Kidney (tissue), 14 donors: ENCODE results near the gene PADI3. TPM values are rescaled to one million over a fixed set of nuclear protein-coding genes. Genes with fewer than 3 reads are reported as not detected.

Experiments
- DNase-seq, 5 donors: peaks; one replicate each; pipeline ENCODE4 v3.0.0-alpha.2; 2013 to 2020
- FAIRE-seq: peaks from 2 replicates; lab custom pipeline; 2012; peaks lifted over from hg19 to GRCh38; lab: Jason Lieb, UNC
- H3K27ac ChIP-seq, 2 donors: one replicate each; pipeline ENCODE4 v1.7.0; 2013; ENCODE audit warnings: low read depth in 2 of 2, low read length in 2 of 2, inconsistent platforms in 1 of 2
- H3K27me3 ChIP-seq: one replicate; pipeline ENCODE4 v1.7.1; 2013; ENCODE audit warnings: low read length, inconsistent platforms; ENCODE audit not compliant: control insufficient read depth, insufficient read depth
- H3K36me3 ChIP-seq, 3 donors: one replicate each; pipeline versions ENCODE4 v1.7.0 to v1.7.1; 2013; ENCODE audit warnings: low read length in 3 of 3, control low read depth in 1 of 3, inconsistent platforms in 1 of 3; ENCODE audit not compliant: insufficient read depth in 3 of 3, control insufficient read depth in 2 of 3
- H3K4me1 ChIP-seq, 3 donors: one replicate each; pipeline versions ENCODE4 v1.7.0 to v1.7.1; 2013; ENCODE audit warnings: low read length in 3 of 3, inconsistent platforms in 1 of 3, low read depth in 1 of 3; ENCODE audit not compliant: control insufficient read depth in 2 of 3, insufficient read depth in 2 of 3
- H3K4me3 ChIP-seq, 3 donors: one replicate each; pipeline versions ENCODE4 v1.7.0 to v1.8.1; 2013; ENCODE audit warnings: low read length in 3 of 3, control low read depth in 1 of 3, inconsistent platforms in 1 of 3
- H3K9ac ChIP-seq, 3 donors: one replicate each; pipeline versions ENCODE4 v1.7.0 to v1.7.1; 2013; ENCODE audit warnings: low read length in 3 of 3, control low read depth in 1 of 3, inconsistent platforms in 1 of 3
- H3K9me3 ChIP-seq, 3 donors: one replicate each; pipeline versions ENCODE4 v1.7.0 to v1.7.1; 2013; ENCODE audit warnings: low read length in 3 of 3, control low read depth in 1 of 3, inconsistent platforms in 1 of 3; ENCODE audit not compliant: control insufficient read depth in 2 of 3, insufficient read depth in 1 of 3
- intact Hi-C: fragments of 100-400 bp; cut with DNase I; formaldehyde crosslinking; loops from one replicate; pipeline ENCODE4 v1.11.1; 2022
- polyA plus RNA-seq: library from polyadenylated mRNA; stranded (reverse); fragments of 350-450 nt; fragmentation: Illumina TruSeq; extraction: RNeasy Lipid Tissue Mini Kit (QIAGEN cat#74804); gene quantifications from one replicate; pipeline ENCODE4 v1.2.3, GENCODE V29; 2014; ENCODE audit warnings: low read depth, low replicate concordance; ENCODE audit not compliant: insufficient read depth
- total RNA-seq: library from RNA; stranded (reverse); fragmentation: NEBNext Ultra II Directional; extraction: Animal tissue kit (Norgen Biotek cat#: 25700); gene quantifications from one replicate; pipeline ENCODE4 v1.2.1, GENCODE V29; 2021
- TF ChIP-seq, protein P1 (sequence below): IDR thresholded peaks from 3 replicates; pipeline ENCODE4 v1.5.1; 2012; ENCODE audit warnings: mild to moderate bottlenecking, moderate library complexity, borderline replicate concordance; ENCODE audit not compliant: insufficient read depth; ENCODE audit errors: extremely low read depth
- donor health status: control.
- donor health status: control.
- donor health status: control.
- donor health status: control.
- donor health status: control.
- donor health status: DM: yes; HTN: yes; CAD: no.
- donor health status: Normal renal cell carcinoma (clear cell type).

PADI3 gene
- total and polyA plus RNA-seq, 2 donors from 2014 or later: not detected

DNA sequence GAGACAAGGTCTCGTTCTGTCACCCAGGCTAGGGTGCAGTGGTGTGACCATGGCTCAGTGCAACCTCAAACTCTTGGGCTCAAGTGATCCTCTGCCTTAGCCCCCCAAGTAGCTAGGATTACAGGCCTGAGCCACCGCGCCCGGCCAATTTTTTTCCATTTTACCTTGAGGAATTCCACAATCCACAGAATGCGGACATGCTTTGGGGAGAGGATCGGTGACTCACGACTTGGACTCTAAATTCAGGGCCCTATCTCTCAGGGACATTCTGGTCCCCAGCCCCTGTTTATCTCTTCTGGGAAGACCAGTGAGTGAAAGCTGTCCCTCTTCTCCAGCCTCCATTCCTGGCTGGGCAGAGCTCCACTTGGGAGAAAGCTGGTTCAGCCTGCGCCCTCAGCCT is 38.7 kb upstream of the PADI3 start:
- Histone ChIP-seq H3K36me3 (no peaks in the 10 kb centered on the region), H3K4me1 (no peaks in the 10 kb centered on the region), H3K27ac (no peak overlapping the region), H3K4me3 (no peak overlapping the region), H3K9me3 (no peaks in the 10 kb centered on the region), H3K9ac (no peak overlapping the region), H3K27me3 (no peaks in the 10 kb centered on the region)
- intact Hi-C loops: no loop called here
- no peak for DNase-seq
- TF ChIP-seq, protein P1, sequence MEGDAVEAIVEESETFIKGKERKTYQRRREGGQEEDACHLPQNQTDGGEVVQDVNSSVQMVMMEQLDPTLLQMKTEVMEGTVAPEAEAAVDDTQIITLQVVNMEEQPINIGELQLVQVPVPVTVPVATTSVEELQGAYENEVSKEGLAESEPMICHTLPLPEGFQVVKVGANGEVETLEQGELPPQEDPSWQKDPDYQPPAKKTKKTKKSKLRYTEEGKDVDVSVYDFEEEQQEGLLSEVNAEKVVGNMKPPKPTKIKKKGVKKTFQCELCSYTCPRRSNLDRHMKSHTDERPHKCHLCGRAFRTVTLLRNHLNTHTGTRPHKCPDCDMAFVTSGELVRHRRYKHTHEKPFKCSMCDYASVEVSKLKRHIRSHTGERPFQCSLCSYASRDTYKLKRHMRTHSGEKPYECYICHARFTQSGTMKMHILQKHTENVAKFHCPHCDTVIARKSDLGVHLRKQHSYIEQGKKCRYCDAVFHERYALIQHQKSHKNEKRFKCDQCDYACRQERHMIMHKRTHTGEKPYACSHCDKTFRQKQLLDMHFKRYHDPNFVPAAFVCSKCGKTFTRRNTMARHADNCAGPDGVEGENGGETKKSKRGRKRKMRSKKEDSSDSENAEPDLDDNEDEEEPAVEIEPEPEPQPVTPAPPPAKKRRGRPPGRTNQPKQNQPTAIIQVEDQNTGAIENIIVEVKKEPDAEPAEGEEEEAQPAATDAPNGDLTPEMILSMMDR: no peak
- no peak for FAIRE-seq

- Histone ChIP-seq H3K27ac (no peak overlapping the region), H3K36me3 (no peaks in the 10 kb centered on the region), H3K4me1 (no peaks in the 10 kb centered on the region), H3K9ac (no peak overlapping the region), H3K27me3 (no peaks in the 10 kb centered on the region), H3K4me3 (no peak overlapping the region), H3K9me3 (no peaks in the 10 kb centered on the region)
- intact Hi-C loops: no loop called here
- FAIRE-seq (no peak), DNase-seq (no peak)
- TF ChIP-seq, protein P1: no peak
These were observed 37.5 kb upstream of the PADI3 start for GRCh38 chr1:17211377-17211776.

DNA sequence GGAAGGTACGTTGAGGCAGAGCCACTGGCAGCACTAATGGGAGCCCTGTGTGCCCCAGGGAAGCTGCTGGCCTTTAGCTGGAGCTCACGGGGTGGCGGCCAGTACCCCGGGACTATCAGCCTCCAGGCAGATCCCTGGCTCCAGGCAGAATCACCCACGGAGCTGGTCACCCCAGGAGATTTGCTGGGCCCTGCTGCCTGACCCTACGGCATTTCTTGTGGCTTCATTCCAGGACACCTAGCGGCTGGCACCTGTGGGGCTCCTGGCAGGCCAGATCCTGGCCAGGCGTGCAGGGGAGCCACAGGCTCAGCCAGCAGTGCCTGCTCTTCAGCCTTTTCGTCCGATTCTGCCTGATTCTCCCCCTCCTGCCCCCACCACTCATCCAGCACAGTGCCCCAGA is 36.9 kb upstream of the PADI3 start:
- no peak for DNase-seq
- no peak overlapping the region for H3K9ac ChIP-seq
- TF ChIP-seq, protein P1: no peak
- no peaks in the 10 kb centered on the region for H3K27me3 ChIP-seq
- no peak for FAIRE-seq
- no peaks in the 10 kb centered on the region for H3K36me3 ChIP-seq
- intact Hi-C loops: no loop called here
- no peaks in the 10 kb centered on the region for H3K9me3 ChIP-seq
- no peaks in the 10 kb centered on the region for H3K4me1 ChIP-seq
- H3K4me3 ChIP-seq: no peak overlapping the region
- H3K27ac ChIP-seq: no peak overlapping the region

GRCh38 chr1:17212487-17213121 is 36.3 kb upstream of the PADI3 start:
- FAIRE-seq (no peak), DNase-seq (peak; percentile 88 to 94 (median 92))
- H3K36me3 ChIP-seq: no peaks in the 10 kb centered on the region
- H3K4me1 ChIP-seq: no peaks in the 10 kb centered on the region
- H3K27ac ChIP-seq: no peak overlapping the region
- H3K9me3 ChIP-seq: no peaks in the 10 kb centered on the region
- TF ChIP-seq, protein P1: no peak
- no peak overlapping the region for H3K4me3 ChIP-seq
- no peak overlapping the region for H3K9ac ChIP-seq
- intact Hi-C loops: no loop called here
- no peaks in the 10 kb centered on the region for H3K27me3 ChIP-seq
